ENCODE results near the gene SNRPF.
A peak's percentile ranks its signal among the peaks of the same experiment; 100 is the strongest.
"Not testable (repeated sequence)": the region's sequence is repeated elsewhere in the genome, so short reads cannot be mapped to it uniquely, and the experiment has no call there.

Gene SNRPF
- 15.2 reads per million, percentile 41 among the genes with 10 or more reads in this experiment for total RNA-seq

- peak; percentile 93 for DNase-seq
Observed at GRCh38 chr12:95858451-95859343, at the start of gene SNRPF. Gene SNRPF, plus strand, starts transcription at chr12:95858952. Its CDS starts 122 bp downstream, at chr12:95859074.

GRCh38 chr12:95809000-95809680 lies 49.6 kb upstream of the SNRPF start:
- DNase-seq = no peak

GRCh38 chr12:95810411-95810810 lies 48.3 kb upstream of the SNRPF start:
- DNase-seq = no peak

GRCh38 chr12:95812155-95812554 lies 46.6 kb upstream of the SNRPF start:
- not testable (repeated sequence) for DNase-seq

GRCh38 chr12:95815632-95816212 lies 43.0 kb upstream of the SNRPF start:
- no peak for DNase-seq

- DNase-seq = no peak
Observed at GRCh38 chr12:95820096-95820703, 38.6 kb upstream of the SNRPF start.

- DNase-seq = no peak
Observed at GRCh38 chr12:95829395-95829794, 29.4 kb upstream of the SNRPF start.

GRCh38 chr12:95830335-95831089 lies 28.2 kb upstream of the SNRPF start:
- no peak for DNase-seq

- no peak for DNase-seq
Observed at GRCh38 chr12:95834572-95834971, 24.2 kb upstream of the SNRPF start.

- no peak for DNase-seq
Observed at GRCh38 chr12:95836185-95836609, 22.6 kb upstream of the SNRPF start.

- DNase-seq = no peak
Observed at GRCh38 chr12:95836630-95837239, 22.0 kb upstream of the SNRPF start.

- no peak for DNase-seq
Observed at GRCh38 chr12:95837240-95838038, 21.3 kb upstream of the SNRPF start.

- no peak for DNase-seq
Observed at GRCh38 chr12:95838125-95838524, 20.6 kb upstream of the SNRPF start.

- DNase-seq = not testable (repeated sequence)
Observed at GRCh38 chr12:95842426-95842825, 16.3 kb upstream of the SNRPF start.

GRCh38 chr12:95848575-95849388 lies 10.0 kb upstream of the SNRPF start:
- no peak for DNase-seq

- DNase-seq = no peak
Observed at GRCh38 chr12:95851606-95852005, 7.1 kb upstream of the SNRPF start.

GRCh38 chr12:95852133-95852532 lies 6.6 kb upstream of the SNRPF start:
- no peak for DNase-seq

- no peak for DNase-seq
Observed at GRCh38 chr12:95857156-95857555, 1.6 kb upstream of the SNRPF start.

GRCh38 chr12:95857799-95858198 lies 953 bp upstream of the SNRPF start:
- DNase-seq = no peak

GRCh38 chr12:95859344-95859816 lies 628 bp downstream of the SNRPF start:
- DNase-seq = no peak
